Mesodermal cell (in vitro differentiated cells): ENCODE results near the gene GJC1.
A peak's percentile ranks its signal among the peaks of the same experiment; 100 is the strongest.

Experiments
- H3K27ac ChIP-seq: 2 replicates; pipeline ENCODE4 v1.7.0; 2013; ENCODE audit warnings: mild to moderate bottlenecking, low read depth, low read length, moderate library complexity; ENCODE audit not compliant: severe bottlenecking
- H3K36me3 ChIP-seq: 2 replicates; pipeline ENCODE4 v1.7.1; 2013; ENCODE audit warnings: mild to moderate bottlenecking, low read length, moderate library complexity; ENCODE audit not compliant: control insufficient read depth, insufficient read depth
- H3K4me1 ChIP-seq: one replicate; pipeline ENCODE4 v1.7.1; 2013; ENCODE audit warnings: mild to moderate bottlenecking, low read length; ENCODE audit not compliant: insufficient read depth, control insufficient read depth, poor library complexity, severe bottlenecking
- H3K4me3 ChIP-seq: 2 replicates; pipeline ENCODE4 v1.7.0; 2013; ENCODE audit warnings: low read length, control low read depth, mild to moderate bottlenecking; ENCODE audit not compliant: insufficient read depth, poor library complexity, severe bottlenecking; ENCODE audit errors: extremely low read depth
- H3K9me3 ChIP-seq: 2 replicates; pipeline ENCODE4 v1.7.1; 2013; ENCODE audit warnings: mild to moderate bottlenecking, low read length, moderate library complexity; ENCODE audit not compliant: control insufficient read depth
- WGBS, 2 experiments: methylation state at CpG; one replicate each; pipeline ENCODE4 v1.1.5; 2013; ENCODE audit warnings: missing lambda C conversion rate in 2 of 2; ENCODE audit not compliant: insufficient coverage in 2 of 2; 5-methylcytosine and 5-hydroxymethylcytosine counted together

GJC1 gene

DNA sequence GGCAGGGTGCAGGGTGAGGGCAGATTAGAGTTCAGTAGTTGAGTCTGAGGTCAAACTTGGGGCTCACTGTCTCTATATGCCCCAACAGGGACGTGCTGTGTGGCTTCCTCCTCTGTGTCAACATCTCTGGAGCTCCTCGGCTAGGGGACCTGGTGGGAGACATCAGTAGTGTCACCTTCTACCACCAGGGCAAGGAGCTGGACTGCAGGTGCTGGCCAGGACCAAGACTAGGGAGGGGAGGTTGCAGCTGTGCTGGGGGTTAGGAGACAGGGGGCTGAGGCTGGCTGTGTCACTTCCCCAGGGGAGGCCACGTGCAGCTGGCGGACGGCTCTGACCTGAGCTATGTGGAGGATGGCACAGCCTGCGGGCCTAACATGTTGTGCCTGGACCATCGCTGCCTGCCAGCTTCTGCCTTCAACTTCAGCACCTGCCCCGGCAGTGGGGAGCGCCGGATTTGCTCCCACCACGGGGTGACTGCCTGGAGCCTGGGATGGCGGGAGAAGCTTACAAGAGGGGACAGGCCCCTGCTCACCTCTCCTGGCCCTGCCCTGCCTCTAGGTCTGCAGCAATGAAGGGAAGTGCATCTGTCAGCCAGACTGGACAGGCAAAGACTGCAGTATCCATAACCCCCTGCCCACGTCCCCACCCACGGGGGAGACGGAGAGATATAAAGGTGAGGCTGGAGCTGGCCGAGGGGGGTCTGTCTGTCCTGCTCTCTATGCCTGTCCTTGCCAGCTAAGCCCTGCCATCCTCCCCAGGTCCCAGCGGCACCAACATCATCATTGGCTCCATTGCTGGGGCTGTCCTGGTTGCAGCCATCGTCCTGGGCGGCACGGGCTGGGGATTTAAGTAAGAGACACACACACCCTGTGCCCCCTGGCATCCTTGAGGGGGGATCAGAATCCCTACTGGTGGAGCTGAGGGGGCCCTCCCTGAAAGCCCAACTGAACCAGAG lies 52.4 kb downstream of the GJC1 start:
- H3K27ac ChIP-seq = no peak overlapping the region
- H3K4me3 ChIP-seq = no peak overlapping the region
- peaks cover 15% of the 10 kb centered on the region for H3K4me1 ChIP-seq
- H3K36me3 ChIP-seq = no peaks in the 10 kb centered on the region
- no peaks in the 10 kb centered on the region for H3K9me3 ChIP-seq
- 88 to 94% methylated on average over 15 to 16 of the region's 20 CpGs for WGBS, 2 experiments

DNA sequence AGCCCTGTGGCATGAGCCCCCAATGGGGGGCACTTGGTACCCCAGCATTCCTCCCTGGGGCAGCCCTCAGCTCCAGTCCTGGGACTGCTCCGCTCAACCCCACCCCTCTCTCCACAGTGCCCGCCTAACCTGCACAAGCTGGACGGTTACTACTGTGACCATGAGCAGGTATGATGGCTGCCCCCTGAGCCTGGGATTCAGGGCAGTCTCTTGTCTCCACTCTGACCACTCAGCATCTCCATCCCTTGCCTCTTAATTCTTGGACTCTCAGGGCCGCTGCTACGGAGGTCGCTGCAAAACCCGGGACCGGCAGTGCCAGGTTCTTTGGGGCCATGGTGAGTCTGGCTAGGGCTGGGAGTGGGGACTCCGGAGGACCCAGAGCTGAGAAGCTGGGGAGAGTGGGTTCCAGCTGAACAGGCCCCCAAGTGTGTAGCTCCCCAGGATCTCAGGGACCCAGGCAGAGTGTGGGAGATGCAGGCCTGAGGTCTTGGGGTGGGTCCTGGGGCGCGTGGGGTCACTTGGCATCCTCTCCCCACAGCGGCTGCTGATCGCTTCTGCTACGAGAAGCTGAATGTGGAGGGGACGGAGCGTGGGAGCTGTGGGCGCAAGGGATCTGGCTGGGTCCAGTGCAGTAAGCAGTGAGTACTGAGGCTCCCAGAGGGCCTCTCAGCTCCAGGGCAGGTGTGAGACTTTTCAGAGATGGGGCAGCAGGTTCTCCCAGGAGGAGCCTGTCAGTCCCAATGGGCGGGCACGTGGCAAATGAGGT lies 53.3 kb downstream of the GJC1 start:
- no peak overlapping the region for H3K27ac ChIP-seq
- 86 to 92% methylated on average over 14 to 19 of the region's 19 CpGs for WGBS, 2 experiments

DNA sequence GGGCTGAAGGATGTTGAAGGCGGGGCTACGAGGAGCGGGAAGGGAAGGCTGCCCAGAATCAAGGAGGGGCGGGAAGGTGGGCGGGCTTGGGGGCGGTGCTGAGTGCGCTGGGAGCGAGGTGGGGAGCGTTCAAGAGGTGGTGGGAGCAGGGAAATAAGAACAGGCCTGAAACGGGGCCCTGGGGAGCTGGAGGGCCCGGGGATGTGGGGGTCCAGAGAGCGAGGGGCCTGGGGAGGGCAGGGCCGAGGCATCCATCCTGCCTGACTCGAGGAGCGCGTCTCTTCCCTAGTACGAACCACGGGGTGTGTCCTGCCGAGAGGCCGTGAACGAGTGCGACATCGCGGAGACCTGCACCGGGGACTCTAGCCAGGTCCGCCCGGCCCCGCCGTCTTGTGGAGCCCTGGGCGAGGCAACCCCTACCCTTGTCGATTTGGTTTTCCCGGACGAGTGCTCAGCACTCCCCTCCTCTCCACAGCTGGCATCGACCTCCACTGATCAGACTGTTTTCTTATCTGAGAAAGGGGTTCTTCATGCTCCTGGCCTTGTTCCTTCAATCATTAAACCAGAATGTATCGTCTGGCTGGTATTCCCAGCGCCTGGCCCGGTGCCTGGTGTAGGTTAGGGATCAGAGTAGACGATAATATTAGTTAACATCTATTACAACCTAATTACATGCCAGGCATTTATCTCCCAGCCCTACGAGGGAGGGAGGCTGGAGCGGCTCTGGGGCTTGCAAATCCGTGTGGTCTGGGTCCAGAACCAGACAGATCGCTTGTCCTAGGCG lies 54.1 kb downstream of the GJC1 start:
- no peaks in the 10 kb centered on the region for H3K36me3 ChIP-seq
- WGBS, 2 experiments = 16 to 17% methylated on average over 34 to 35 of the region's 43 CpGs
- no peak overlapping the region for H3K27ac ChIP-seq
- H3K9me3 ChIP-seq = no peaks in the 10 kb centered on the region
- peaks cover under 1% of the 10 kb centered on the region for H3K4me1 ChIP-seq
- peak overlapping the region; percentile 51 for H3K4me3 ChIP-seq

More for the DNA sequence above, 53.3 kb downstream of the GJC1 start:
- Histone ChIP-seq H3K9me3 (no peaks in the 10 kb centered on the region), H3K4me1 (peaks cover 8% of the 10 kb centered on the region), H3K4me3 (no peak overlapping the region), H3K36me3 (no peaks in the 10 kb centered on the region)

DNA sequence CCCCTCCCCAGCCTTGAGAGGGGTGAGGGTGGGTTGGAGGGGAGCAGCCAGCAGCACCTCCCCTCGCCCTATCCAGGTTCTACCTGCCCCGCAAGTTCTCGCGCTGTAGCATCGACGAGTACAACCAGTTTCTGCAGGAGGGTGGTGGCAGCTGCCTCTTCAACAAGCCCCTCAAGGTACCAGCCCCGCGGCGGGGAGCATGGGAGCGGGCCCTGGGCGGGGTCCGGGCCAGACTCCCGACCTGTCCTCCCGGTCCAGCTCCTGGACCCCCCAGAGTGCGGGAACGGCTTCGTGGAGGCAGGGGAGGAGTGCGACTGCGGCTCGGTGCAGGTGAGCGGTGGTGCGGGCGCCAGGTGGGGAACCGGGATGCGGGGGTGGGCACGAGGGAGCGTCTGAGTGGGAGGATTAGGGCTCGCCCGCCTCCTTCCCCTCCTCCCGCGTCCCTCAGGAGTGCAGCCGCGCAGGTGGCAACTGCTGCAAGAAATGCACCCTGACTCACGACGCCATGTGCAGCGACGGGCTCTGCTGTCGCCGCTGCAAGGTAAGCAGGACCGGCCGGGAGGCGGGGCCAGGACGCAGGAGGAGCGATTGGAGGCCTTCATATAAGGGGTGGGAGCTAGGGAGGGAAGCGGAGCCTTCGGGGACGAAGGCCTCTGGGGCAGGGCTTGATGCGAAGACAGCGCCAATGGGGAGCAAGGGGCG lies 54.8 kb downstream of the GJC1 start:
- Histone ChIP-seq H3K4me3 (peak overlapping the region; percentile 51), H3K36me3 (no peaks in the 10 kb centered on the region), H3K9me3 (no peaks in the 10 kb centered on the region), H3K27ac (no peak overlapping the region), H3K4me1 (no peaks in the 10 kb centered on the region)
- 0 to 1% methylated on average over 23 to 37 of the region's 50 CpGs for WGBS, 2 experiments

DNA sequence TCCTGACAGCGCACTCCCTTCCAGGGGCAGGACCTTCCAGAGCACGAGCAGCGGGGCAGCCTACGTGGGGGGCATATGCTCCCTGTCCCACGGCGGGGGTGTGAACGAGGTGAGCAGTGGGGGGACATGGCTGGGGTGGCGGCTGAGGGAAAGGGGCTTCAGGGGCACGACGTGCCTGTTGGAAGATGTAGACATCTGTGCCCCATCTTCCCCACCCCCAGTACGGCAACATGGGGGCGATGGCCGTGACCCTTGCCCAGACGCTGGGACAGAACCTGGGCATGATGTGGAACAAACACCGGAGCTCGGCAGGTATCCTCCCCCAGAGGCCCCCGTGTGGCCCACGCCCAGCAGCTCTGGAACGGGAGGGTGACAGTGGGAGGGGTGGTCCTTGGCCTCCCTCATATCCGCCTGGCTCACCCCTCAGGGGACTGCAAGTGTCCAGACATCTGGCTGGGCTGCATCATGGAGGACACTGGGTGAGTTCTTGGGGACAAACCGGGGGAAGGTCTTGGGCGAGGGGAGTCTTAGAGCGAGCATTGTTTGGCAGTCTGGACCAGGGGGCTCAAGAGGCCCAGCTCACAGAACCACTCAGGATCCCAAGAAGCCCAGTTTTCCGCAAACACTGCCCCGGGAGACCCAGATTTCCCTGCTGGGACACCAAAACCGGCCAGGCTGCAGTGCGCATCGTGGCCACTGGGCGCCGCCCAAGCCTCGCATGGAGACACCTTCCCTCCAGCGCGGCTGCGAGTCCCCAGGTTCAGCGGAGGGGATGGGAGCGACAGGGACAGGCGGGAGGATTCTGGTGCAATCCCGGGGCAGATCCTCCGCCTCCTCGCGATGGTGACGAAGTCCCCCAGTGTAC lies 55.6 kb downstream of the GJC1 start:
- Histone ChIP-seq H3K4me1 (no peaks in the 10 kb centered on the region), H3K27ac (no peak overlapping the region), H3K9me3 (no peaks in the 10 kb centered on the region), H3K36me3 (no peaks in the 10 kb centered on the region), H3K4me3 (peak overlapping the region; percentile 51)
- 18 to 39% methylated on average over 9 to 30 of the region's 42 CpGs for WGBS, 2 experiments

DNA sequence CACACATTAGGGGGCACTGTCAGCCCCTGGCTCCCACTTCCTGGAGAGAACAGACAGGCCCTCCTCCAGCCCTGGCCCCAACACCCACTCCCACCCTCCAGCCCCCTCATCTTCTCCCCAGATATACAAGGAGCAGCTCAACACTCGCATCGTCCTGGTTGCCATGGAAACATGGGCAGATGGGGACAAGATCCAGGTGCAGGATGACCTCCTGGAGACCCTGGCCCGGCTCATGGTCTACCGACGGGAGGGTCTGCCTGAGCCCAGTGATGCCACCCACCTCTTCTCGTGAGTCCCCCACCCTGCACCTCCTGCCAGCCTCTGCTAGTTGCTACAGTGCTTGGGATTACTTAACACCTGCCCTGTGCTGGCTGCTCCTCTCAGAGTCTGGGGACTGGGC lies 56.9 kb downstream of the GJC1 start:
- no peak overlapping the region for H3K4me3 ChIP-seq
- no peak overlapping the region for H3K27ac ChIP-seq
- no peaks in the 10 kb centered on the region for H3K4me1 ChIP-seq
- H3K36me3 ChIP-seq = no peaks in the 10 kb centered on the region
- 91 to 94% methylated on average over 6 of the region's 6 CpGs for WGBS, 2 experiments
- H3K9me3 ChIP-seq = no peaks in the 10 kb centered on the region

DNA sequence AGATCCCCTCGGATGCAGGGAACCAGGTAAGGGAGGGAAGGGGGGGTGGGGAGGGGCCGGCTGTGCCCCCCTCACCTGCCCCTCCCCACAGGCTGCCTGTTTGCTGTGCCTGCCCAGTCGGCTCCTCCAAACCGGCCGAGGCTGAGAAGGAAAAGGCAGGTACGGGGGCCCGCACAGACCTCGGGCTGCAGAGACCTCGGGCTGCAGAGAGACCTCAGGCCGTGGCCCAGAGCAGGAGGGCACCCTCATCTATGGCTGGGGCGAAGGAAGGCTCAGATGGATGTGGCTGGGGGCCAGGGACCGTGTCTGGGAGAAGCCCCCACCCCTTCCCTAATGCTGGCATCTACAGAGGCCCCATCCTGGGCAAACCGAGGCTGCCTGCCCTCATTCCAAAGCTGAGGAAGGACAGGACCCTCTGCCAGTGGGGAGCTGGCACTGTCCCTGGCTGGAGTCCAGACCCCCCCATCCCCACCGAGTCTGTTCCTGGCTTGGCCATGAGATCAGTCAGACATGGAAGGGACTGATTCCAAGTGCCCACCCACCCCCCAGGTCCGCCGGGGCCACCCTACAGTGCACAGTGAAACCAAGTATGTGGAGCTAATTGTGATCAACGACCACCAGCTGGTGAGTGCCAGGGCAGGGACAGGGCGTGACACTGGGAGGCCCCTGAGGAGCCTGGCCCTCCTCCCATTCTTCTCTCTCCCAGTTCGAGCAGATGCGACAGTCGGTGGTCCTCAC lies 57.6 kb downstream of the GJC1 start:
- Histone ChIP-seq H3K4me1 (no peaks in the 10 kb centered on the region), H3K27ac (no peak overlapping the region), H3K36me3 (no peaks in the 10 kb centered on the region), H3K9me3 (no peaks in the 10 kb centered on the region), H3K4me3 (no peak overlapping the region)
- 83 to 86% methylated on average over 10 to 15 of the region's 21 CpGs for WGBS, 2 experiments

DNA sequence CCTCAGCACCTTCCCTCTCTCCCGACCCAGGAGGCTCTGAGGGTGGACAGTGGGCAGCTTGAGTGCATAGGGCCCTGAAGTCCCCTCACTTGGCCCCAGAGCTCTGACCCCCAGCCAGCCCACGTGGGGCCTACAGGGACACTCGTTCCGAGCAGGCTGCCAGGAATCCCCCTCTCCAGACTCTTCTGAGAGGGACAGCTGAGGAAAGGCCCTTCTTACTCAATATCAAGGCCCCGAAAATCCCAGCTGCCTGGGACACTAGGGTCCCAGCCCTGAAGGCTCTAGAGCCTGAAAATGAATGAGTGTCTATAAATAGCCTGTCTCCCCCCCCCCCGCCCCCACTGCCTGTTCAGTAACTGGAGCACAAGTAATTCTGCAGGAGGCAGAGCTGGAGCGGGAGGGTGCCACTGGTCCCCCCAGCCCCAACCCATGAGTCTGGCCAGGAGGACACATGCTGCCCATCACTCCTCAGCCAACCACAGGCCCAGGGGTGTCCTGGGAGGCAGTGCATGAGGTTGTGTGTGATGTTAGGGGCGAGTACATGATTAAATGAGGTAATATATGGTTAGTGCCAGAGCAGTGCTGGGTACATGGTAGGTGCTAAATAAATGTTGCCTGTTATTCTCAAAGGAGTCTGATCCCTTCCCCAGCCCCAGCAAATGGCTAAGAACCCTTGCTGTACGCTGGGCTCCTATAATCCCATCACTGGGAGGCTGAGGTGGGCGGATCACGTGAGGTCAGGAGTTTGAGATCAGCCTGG lies 59.7 kb downstream of the GJC1 start:
- H3K9me3 ChIP-seq = no peaks in the 10 kb centered on the region
- H3K27ac ChIP-seq = no peak overlapping the region
- H3K36me3 ChIP-seq = no peaks in the 10 kb centered on the region
- H3K4me3 ChIP-seq = no peak overlapping the region
- no peaks in the 10 kb centered on the region for H3K4me1 ChIP-seq
- 60 to 89% methylated on average over 1 to 6 of the region's 11 CpGs for WGBS, 2 experiments
